GM12878 (cell line): ENCODE data around the gene COMMD1. TPM values are rescaled to one million over a fixed set of nuclear protein-coding genes. Genes with fewer than 3 reads are reported as not detected.

ENCODE experiments used
- BCL3 ChIP-seq: IDR thresholded peaks from 2 replicates; pipeline ENCODE4 v1.6.1; 2011; ENCODE audit warnings: borderline replicate concordance, low read depth, mild to moderate bottlenecking, moderate library complexity, low read length; ENCODE audit not compliant: insufficient read depth, poor library complexity, severe bottlenecking
- CBX5 ChIP-seq: sonication (generic); IDR thresholded peaks from 2 replicates; pipeline ENCODE4 v1.6.1; 2016; ENCODE audit warnings: low read depth, moderate library complexity, mild to moderate bottlenecking, inconsistent platforms
- CUX1 ChIP-seq: IDR thresholded peaks from 2 replicates; pipeline ENCODE4 v1.6.1; 2012; ENCODE audit warnings: improper control_type of control experiment, low read depth, low read length; ENCODE audit not compliant: insufficient replicate concordance
- DPF2 ChIP-seq: fragments of 450-650 bp; IDR thresholded peaks from 2 replicates; pipeline ENCODE4 v1.6.1; 2017; ENCODE audit warnings: mild to moderate bottlenecking
- E2F8 ChIP-seq: fragments of 450-650 bp; IDR thresholded peaks from 2 replicates; pipeline ENCODE4 v1.6.1; 2018; ENCODE audit warnings: mild to moderate bottlenecking, low read depth, moderate library complexity; ENCODE audit not compliant: partially characterized antibody
- EP300 ChIP-seq, 2 experiments: fragments of 150-350 bp in 1 of 2; IDR thresholded peaks; 2 replicates each; pipeline ENCODE4 v1.6.1; 2011 to 2012; ENCODE audit warnings: low read depth in 2 of 2, low read length in 2 of 2, borderline replicate concordance in 1 of 2, improper control_type of control experiment in 1 of 2, inconsistent platforms in 1 of 2; ENCODE audit not compliant: control insufficient read depth in 1 of 2
- IKZF1 ChIP-seq: fragments of 450-650 bp; conservative IDR thresholded peaks from 2 replicates; pipeline ENCODE4 v1.6.1; 2017; ENCODE audit warnings: antibody characterized with exemption, mild to moderate bottlenecking
- IRF4 ChIP-seq: IDR thresholded peaks from 2 replicates; pipeline ENCODE4 v1.6.1; 2011; ENCODE audit warnings: low read depth, low read length
- JUND ChIP-seq: IDR thresholded peaks from 2 replicates; pipeline ENCODE4 v1.6.1; 2012; ENCODE audit warnings: low read depth, mild to moderate bottlenecking, low read length, improper control_type of control experiment, moderate library complexity
- KAT2A ChIP-seq: conservative IDR thresholded peaks from 2 replicates; pipeline ENCODE4 v1.6.1; 2011; ENCODE audit warnings: low read depth, low read length; ENCODE audit not compliant: control insufficient read depth
- KDM1A ChIP-seq: fragments of 200-600 bp; sonication (generic); IDR thresholded peaks from 2 replicates; pipeline ENCODE4 v1.6.1; 2016; ENCODE audit warnings: borderline replicate concordance
- NBN ChIP-seq: fragments of 450-650 bp; IDR thresholded peaks from 2 replicates; pipeline ENCODE4 v1.6.1; 2016
- RELA ChIP-seq: fragments of 450-650 bp; IDR thresholded peaks from 2 replicates; pipeline ENCODE4 v1.8.0; 2014; ENCODE audit warnings: borderline replicate concordance; ENCODE audit not compliant: partially characterized antibody
- RELB ChIP-seq: fragments of 450-650 bp; IDR thresholded peaks from 2 replicates; pipeline ENCODE4 v1.6.1; 2017; ENCODE audit warnings: low read depth, mild to moderate bottlenecking, moderate library complexity
- SIX5 ChIP-seq: IDR thresholded peaks from 2 replicates; pipeline ENCODE4 v1.6.1; 2011; ENCODE audit warnings: mild to moderate bottlenecking, low read depth, low read length, moderate library complexity; ENCODE audit not compliant: severe bottlenecking
- SREBF1 ChIP-seq: IDR thresholded peaks from 2 replicates; pipeline ENCODE4 v1.6.1; 2012; ENCODE audit warnings: mild to moderate bottlenecking, low read length
- ZNF274 ChIP-seq: IDR thresholded peaks from one replicate; pipeline ENCODE4 v1.8.0; 2011; ENCODE audit not compliant: insufficient read length, insufficient read depth
- polyA plus RNA-seq, 11 experiments: library from polyadenylated mRNA; depleted of rRNA in 4 of 11; unstranded in 6 of 11; stranded (reverse) in 5 of 11; fragments of >200 nt; fragmentation: Nextera tagmentation in 4 of 11; fragmentation: Illumina TruSeq in 1 of 11; extraction: Ambion mirVana in 4 of 11; extraction: Trizol in 1 of 11; gene quantifications; 1 replicate in 1 of 11; 2 replicates in 10 of 11; pipeline versions ENCODE4 v1.2.1 to v1.2.3, GENCODE V29; 2011 to 2016; ENCODE audit warnings: inconsistent platforms in 2 of 11, missing spikeins in 2 of 11, low read depth in 1 of 11
- total RNA-seq, 4 experiments: library from RNA; depleted of rRNA in 3 of 4; stranded (reverse); fragments of >200 nt in 3 of 4; fragmentation: Illumina TruSeq in 1 of 4; extraction: Trizol in 1 of 4; gene quantifications; 2 replicates each; pipeline versions ENCODE4 v1.2.1 to v1.2.3, GENCODE V29; 2013 to 2021

The COMMD1 gene
- total and polyA plus RNA-seq, 10 of the 15 experiments (the other 5 are each of a cell fraction or from before 2014, with no cell fraction given) = 39.7 to 210 (median 53.7) TPM

GRCh38 chr2:62145478-62146100 is 240.1 kb downstream of the COMMD1 start (continued):
- TF ChIP-seq RELA = no peak
- peak; percentile 19; the same call in 1 of the 2 replicates for TF ChIP-seq CBX5
- TF ChIP-seq CUX1 = peak; percentile 87
- no peak for TF ChIP-seq KDM1A
- TF ChIP-seq ZNF274 = no peak
- 0 out of 2 replicates have a peak, but pooled peaks have one; percentile 60 for TF ChIP-seq NBN
- TF ChIP-seq E2F8 = no peak
- TF ChIP-seq IRF4 = 0 out of 2 replicates have a peak, but pooled peaks have one; percentile 28
- TF ChIP-seq KAT2A = no peak
- TF ChIP-seq SIX5 = no peak
- peak; percentile 58 for TF ChIP-seq IKZF1
- peak; percentile 77 for TF ChIP-seq RELB
- no peak for TF ChIP-seq JUND
- no peak for TF ChIP-seq SREBF1
- peak in 1 of 2 experiments; percentile 72; a peak in 3 of 4 replicates for TF ChIP-seq EP300 (IDR thresholded peaks at IDR 0.05; ENCODE audit: borderline replicate concordance in 1 of 2, control insufficient read depth in 1 of 2, low read depth in 2 of 2, low read length in 2 of 2)
- peak; percentile 92 for TF ChIP-seq BCL3
- peak; percentile 87 for TF ChIP-seq DPF2
